Measurements from ENCODE around the gene CRYGA.

DNA sequence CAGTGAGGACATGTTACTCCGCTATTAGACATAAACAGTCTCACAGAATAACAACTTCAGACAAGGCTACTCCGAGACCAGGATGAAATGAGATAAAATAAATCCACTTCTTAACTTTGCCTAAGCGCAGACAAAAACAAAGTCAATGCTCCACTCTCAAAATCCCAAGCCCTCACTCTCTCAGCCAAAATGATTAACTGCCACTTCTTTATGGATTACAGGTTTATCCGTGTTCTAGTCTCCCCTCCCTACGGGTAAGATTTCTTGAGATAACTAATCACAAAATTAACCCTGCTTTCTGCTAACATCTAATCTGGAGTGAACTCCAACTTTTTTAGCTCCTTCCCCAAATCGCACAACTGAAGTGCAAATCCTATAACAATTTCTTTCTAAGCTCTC, 32.7 kb downstream of the CRYGA start:
- TF ChIP-seq, protein P1, sequence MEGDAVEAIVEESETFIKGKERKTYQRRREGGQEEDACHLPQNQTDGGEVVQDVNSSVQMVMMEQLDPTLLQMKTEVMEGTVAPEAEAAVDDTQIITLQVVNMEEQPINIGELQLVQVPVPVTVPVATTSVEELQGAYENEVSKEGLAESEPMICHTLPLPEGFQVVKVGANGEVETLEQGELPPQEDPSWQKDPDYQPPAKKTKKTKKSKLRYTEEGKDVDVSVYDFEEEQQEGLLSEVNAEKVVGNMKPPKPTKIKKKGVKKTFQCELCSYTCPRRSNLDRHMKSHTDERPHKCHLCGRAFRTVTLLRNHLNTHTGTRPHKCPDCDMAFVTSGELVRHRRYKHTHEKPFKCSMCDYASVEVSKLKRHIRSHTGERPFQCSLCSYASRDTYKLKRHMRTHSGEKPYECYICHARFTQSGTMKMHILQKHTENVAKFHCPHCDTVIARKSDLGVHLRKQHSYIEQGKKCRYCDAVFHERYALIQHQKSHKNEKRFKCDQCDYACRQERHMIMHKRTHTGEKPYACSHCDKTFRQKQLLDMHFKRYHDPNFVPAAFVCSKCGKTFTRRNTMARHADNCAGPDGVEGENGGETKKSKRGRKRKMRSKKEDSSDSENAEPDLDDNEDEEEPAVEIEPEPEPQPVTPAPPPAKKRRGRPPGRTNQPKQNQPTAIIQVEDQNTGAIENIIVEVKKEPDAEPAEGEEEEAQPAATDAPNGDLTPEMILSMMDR (IDR thresholded peaks at IDR 0.05 in 8 of 11, conservative IDR thresholded peaks at IDR 0.05 in 3 of 11) = no peak
- TF ChIP-seq POLR2AphosphoS5 (IDR thresholded peaks at IDR 0.05) = no peak

Data from spleen (tissue), 7 donors.